ENCODE data around the gene NT5C2. TPM values are rescaled to one million over a fixed set of nuclear protein-coding genes. Genes with fewer than 3 reads are reported as not detected.

Gene NT5C2
- total RNA-seq, 4 donors from 2014 or later = 33.5 to 53.2 (median 35.3) TPM

GRCh38 chr10:103080891-103081581 is 112.0 kb downstream of the NT5C2 start:
- TF ChIP-seq CTCF (IDR thresholded peaks at IDR 0.05 in 4 of 5, conservative IDR thresholded peaks at IDR 0.05 in 1 of 5) = no peak
- no peak for TF ChIP-seq POLR2A (IDR thresholded peaks at IDR 0.05)
- Histone ChIP-seq H3K9me3 (no peaks in the 10 kb centered on the region), H3K4me3 (no peak overlapping the region), H3K27me3 (no peaks in the 10 kb centered on the region), H3K27ac (peak overlapping the region in 1 of 4 donors; percentile 20), H3K36me3 (peaks cover 0 to 30% of the 10 kb centered on the region in 2 donors), H3K4me1 (no peaks in the 10 kb centered on the region)
- DNase-seq = peak in 1 of 2 donors; percentile 52
- in situ Hi-C loops (cut with MboI; ENCODE audit: low sequenced_read_pairs in 4 of 4) = no loop called here
- peak in 1 of 2 donors; percentile 23 for ATAC-seq
- intact Hi-C loops (cut with DNase I; ENCODE audit: low total_unique reads) = no loop called here

GRCh38 chr10:103079946-103080345 is 113.1 kb downstream of the NT5C2 start:
- intact Hi-C loops (cut with DNase I; ENCODE audit: low total_unique reads) = no loop called here
- no peak for ATAC-seq
- TF ChIP-seq POLR2A (IDR thresholded peaks at IDR 0.05) = no peak
- TF ChIP-seq CTCF (IDR thresholded peaks at IDR 0.05 in 4 of 5, conservative IDR thresholded peaks at IDR 0.05 in 1 of 5) = no peak
- in situ Hi-C loops (cut with MboI; ENCODE audit: low sequenced_read_pairs in 4 of 4) = loop anchor here in 1 of 4 donors (10.0 kb wide), 1 partner anchor 165 kb away; the partner anchor contains the start of gene RPEL1
- Histone ChIP-seq H3K27me3 (no peaks in the 10 kb centered on the region), H3K4me3 (no peak overlapping the region), H3K4me1 (no peaks in the 10 kb centered on the region), H3K36me3 (peaks cover 0 to 21% of the 10 kb centered on the region in 2 donors), H3K9me3 (no peaks in the 10 kb centered on the region), H3K27ac (no peak overlapping the region)
- no peak for DNase-seq

GRCh38 chr10:103079100-103079499 is 114.0 kb downstream of the NT5C2 start:
- Histone ChIP-seq H3K9me3 (no peaks in the 10 kb centered on the region), H3K4me3 (no peak overlapping the region), H3K36me3 (peaks cover 0 to 14% of the 10 kb centered on the region in 2 donors), H3K4me1 (no peaks in the 10 kb centered on the region), H3K27me3 (no peaks in the 10 kb centered on the region), H3K27ac (no peak overlapping the region)
- intact Hi-C loops (cut with DNase I; ENCODE audit: low total_unique reads) = no loop called here
- ATAC-seq (no peak), DNase-seq (no peak)
- in situ Hi-C loops (cut with MboI; ENCODE audit: low sequenced_read_pairs in 4 of 4) = loop anchor here in 1 of 4 donors (10.0 kb wide), 1 partner anchor 166 kb away; the partner anchor contains the start of gene RPEL1
- no peak for TF ChIP-seq POLR2A (IDR thresholded peaks at IDR 0.05)
- TF ChIP-seq CTCF (IDR thresholded peaks at IDR 0.05 in 4 of 5, conservative IDR thresholded peaks at IDR 0.05 in 1 of 5) = no peak

- H3K27me3 ChIP-seq = no peaks in the 10 kb centered on the region
- no peaks in the 10 kb centered on the region for H3K9me3 ChIP-seq
- DNase-seq (no peak), ATAC-seq (no peak)
- no peak overlapping the region for H3K27ac ChIP-seq
- TF ChIP-seq POLR2A (IDR thresholded peaks at IDR 0.05) = no peak
- TF ChIP-seq CTCF (IDR thresholded peaks at IDR 0.05 in 4 of 5, conservative IDR thresholded peaks at IDR 0.05 in 1 of 5) = no peak
- in situ Hi-C loops (cut with MboI; ENCODE audit: low sequenced_read_pairs in 4 of 4) = loop anchor here in 1 of 4 donors (10.0 kb wide), 1 partner anchor 166 kb away; the partner anchor contains the start of gene RPEL1
- intact Hi-C loops (cut with DNase I; ENCODE audit: low total_unique reads) = no loop called here
- H3K36me3 ChIP-seq = peaks cover 0 to 10% of the 10 kb centered on the region in 2 donors
- no peaks in the 10 kb centered on the region for H3K4me1 ChIP-seq
- no peak overlapping the region for H3K4me3 ChIP-seq
Measured at GRCh38 chr10:103078676-103079075, 114.4 kb downstream of the NT5C2 start.
